Mesothelial cell of epicardium (in vitro differentiated cells): ENCODE results near the gene PTBP1. TPM values are rescaled to one million over a fixed set of nuclear protein-coding genes. Genes with fewer than 3 reads are reported as not detected.

ENCODE experiments used
- DNase-seq, 2 experiments: peaks; one replicate each; pipeline ENCODE4 v3.0.0; 2021; ENCODE audit warnings: low spot score in 2 of 2; ENCODE audit not compliant: unreplicated experiment in 2 of 2
- H3K27ac Mint-ChIP-seq: 2 replicates; pipeline ENCODE4 v1.8.0; 2021; ENCODE audit warnings: mixed read lengths
- H3K27me3 Mint-ChIP-seq: 2 replicates; pipeline ENCODE4 v1.8.0; 2021; ENCODE audit warnings: low read depth, mixed read lengths
- H3K36me3 Mint-ChIP-seq: 2 replicates; pipeline ENCODE4 v1.8.0; 2021; ENCODE audit warnings: mixed read lengths
- H3K4me1 Mint-ChIP-seq: 2 replicates; pipeline ENCODE4 v1.8.0; 2021; ENCODE audit warnings: mixed read lengths
- H3K4me3 Mint-ChIP-seq: 2 replicates; pipeline ENCODE4 v1.8.0; 2021; ENCODE audit warnings: mild to moderate bottlenecking, moderate library complexity, mixed read lengths
- H3K9me3 Mint-ChIP-seq: 2 replicates; pipeline ENCODE4 v1.8.0; 2021; ENCODE audit warnings: mixed read lengths
- CTCF ChIP-seq: fragments of 200-600 bp; sonication (generic); IDR thresholded peaks from one replicate; pipeline ENCODE4 v1.5.0; 2021; ENCODE audit warnings: antibody characterized with exemption; ENCODE audit not compliant: unreplicated experiment
- total RNA-seq: library from RNA; stranded (reverse); gene quantifications from 3 replicates; pipeline ENCODE4 v1.2.1, GENCODE V29; 2021

PTBP1 gene
- 447 to 482 TPM (median 459 TPM) in 3 replicates for total RNA-seq

DNA sequence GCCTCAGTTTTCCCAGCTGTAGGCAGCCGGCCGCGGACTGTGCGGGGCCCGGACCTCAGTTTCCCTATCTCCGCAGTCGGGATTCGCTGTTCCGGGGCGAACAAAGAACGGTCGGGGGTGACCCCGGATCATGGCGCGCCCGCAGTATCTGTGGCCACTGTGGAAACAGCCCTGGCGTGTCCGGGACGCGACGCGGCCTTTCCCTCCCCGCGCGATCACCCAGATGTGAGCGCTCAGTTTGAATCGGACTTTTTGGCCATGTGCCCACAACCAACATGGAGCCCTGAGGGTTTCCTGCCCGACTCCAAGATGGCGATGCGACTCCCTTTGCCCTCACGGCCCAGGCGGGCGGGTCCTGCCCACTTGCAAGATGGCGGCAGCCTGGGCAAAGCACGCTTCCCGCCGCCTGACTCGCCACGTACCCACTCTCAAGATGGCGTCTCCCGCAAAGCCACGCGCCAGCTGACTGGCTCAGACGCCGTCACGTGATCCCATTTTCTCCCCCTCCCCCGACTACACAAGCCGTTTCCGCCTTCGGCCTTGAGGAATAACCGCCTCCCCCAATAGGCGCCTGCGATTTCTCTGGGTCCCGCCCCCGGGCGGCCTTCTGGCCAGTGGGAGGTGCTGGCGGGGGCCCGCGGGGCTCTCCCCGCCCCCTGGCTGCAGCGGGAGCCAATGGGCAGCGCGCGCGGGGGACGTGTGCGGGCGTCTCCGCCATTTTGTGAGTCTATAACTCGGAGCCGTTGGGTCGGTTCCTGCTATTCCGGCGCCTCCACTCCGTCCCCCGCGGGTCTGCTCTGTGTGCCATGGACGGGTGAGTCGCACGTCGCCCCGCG lies at the start of gene PTBP1:
TSS of gene PTBP1 (plus strand) at position 761 of the 836 bp plus-strand sequence. CDS start at position 807, 46 bp downstream.
- H3K27ac Mint-ChIP-seq: peak within 1 kb of the TSS; percentile 98

GRCh38 chr19:748274-748598 lies 49.0 kb upstream of the PTBP1 start:
- peaks cover 8% of the 10 kb centered on the region for H3K36me3 Mint-ChIP-seq
- H3K4me1 Mint-ChIP-seq: peaks cover 6% of the 10 kb centered on the region
- no peaks in the 10 kb centered on the region for H3K27me3 Mint-ChIP-seq
- TF ChIP-seq CTCF: no peak
- peaks cover 4% of the 10 kb centered on the region for H3K9me3 Mint-ChIP-seq
- no peak for DNase-seq
- no peak overlapping the region for H3K4me3 Mint-ChIP-seq
- no peak overlapping the region for H3K27ac Mint-ChIP-seq

More for the DNA sequence above, at the start of gene PTBP1:
- peaks cover 33% of the 10 kb centered on the region for H3K4me1 Mint-ChIP-seq
- no peaks in the 10 kb centered on the region for H3K27me3 Mint-ChIP-seq
- H3K36me3 Mint-ChIP-seq: no peaks in the 10 kb centered on the region
- no peaks in the 10 kb centered on the region for H3K9me3 Mint-ChIP-seq
- H3K4me3 Mint-ChIP-seq: peak within 1 kb of the TSS; percentile 85
- DNase-seq: peak; percentile 99
- peak; percentile 16 for TF ChIP-seq CTCF

GRCh38 chr19:749811-750210 lies 47.4 kb upstream of the PTBP1 start:
- Mint-ChIP-seq H3K4me1 (peaks cover 6% of the 10 kb centered on the region), H3K27me3 (no peaks in the 10 kb centered on the region), H3K9me3 (no peaks in the 10 kb centered on the region), H3K36me3 (peaks cover 6% of the 10 kb centered on the region), H3K27ac (no peak overlapping the region), H3K4me3 (no peak overlapping the region)
- no peak for DNase-seq
- TF ChIP-seq CTCF: no peak

DNA sequence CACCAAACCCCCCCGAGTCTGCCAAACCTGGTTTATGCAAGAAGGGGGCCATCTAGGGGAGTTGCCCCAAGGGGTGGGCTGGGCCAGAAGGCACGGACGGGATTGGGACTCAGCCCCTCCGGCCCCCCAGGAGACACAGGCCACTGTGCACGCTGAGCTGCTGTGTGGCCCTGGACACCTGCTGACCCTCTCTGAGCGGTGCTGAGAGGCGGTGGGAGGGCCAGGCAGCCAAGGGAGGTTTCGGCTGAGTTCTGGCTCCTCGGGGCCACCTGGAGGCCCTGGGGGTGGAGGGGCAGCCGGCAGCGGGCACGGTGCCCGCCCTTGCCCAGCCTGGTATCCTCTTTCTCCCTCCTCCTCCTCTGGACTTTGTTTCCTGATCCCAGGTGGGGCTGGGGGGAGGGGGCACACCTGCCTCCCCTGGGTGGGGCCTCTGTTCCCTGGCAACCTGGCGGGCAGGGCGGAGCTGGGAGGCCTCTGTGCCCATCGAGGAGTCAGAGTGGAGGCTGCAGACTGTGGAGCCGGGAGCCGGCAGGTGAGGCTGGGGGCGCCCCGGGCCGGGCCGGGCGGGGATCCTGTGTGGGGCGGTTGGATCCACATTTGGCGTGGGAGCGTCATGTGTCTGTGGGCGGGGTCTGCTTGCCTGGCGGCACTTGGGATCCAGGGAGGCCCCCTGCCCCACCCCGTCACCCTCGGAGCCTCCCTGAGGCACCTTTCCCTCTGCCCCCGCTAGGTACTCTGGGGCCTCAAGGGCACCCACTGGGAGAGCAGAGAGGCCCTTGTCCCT lies 46.4 kb upstream of the PTBP1 start, which contains the start of gene MISP:
TSS of gene MISP (plus strand) at position 473 of the 784 bp plus-strand sequence. CDS start 5,835 bp downstream, outside the sequence.
- Mint-ChIP-seq H3K27me3 (no peaks in the 10 kb centered on the region), H3K27ac (no peak within 1 kb of the TSS), H3K4me3 (no peak within 1 kb of the TSS)

More for the DNA sequence above, 46.4 kb upstream of the PTBP1 start, which contains the start of gene MISP:
- Mint-ChIP-seq H3K4me1 (peaks cover 6% of the 10 kb centered on the region), H3K36me3 (peaks cover 6% of the 10 kb centered on the region), H3K9me3 (no peaks in the 10 kb centered on the region)
- TF ChIP-seq CTCF: no peak
- no peak for DNase-seq
